Keratinocyte (primary cell): Measurements from ENCODE around the gene SRD5A1. TPM values are rescaled to one million over a fixed set of nuclear protein-coding genes. Genes with fewer than 3 reads are reported as not detected.

Source experiments
- DNase-seq: peaks from one replicate; pipeline ENCODE4 v3.0.0-alpha.2; 2011; ENCODE audit warnings: low read depth, missing footprints, low spot score
- FAIRE-seq: peaks from 2 replicates; lab custom pipeline; 2011; peaks lifted over from hg19 to GRCh38; lab: Jason Lieb, UNC
- H2AFZ ChIP-seq: 2 replicates; pipeline ENCODE4 v1.6.0; 2012; ENCODE audit warnings: low read length, control low read depth, inconsistent platforms; ENCODE audit not compliant: control insufficient read depth
- H3K27ac ChIP-seq: 2 replicates; pipeline ENCODE4 v1.5.1; 2011; ENCODE audit warnings: low read length; ENCODE audit not compliant: control insufficient read depth, insufficient read depth
- H3K27me3 ChIP-seq: 3 replicates; pipeline ENCODE4 v1.6.0; 2011; ENCODE audit warnings: low read length; ENCODE audit not compliant: control insufficient read depth, insufficient read depth; ENCODE audit errors: extremely low read depth
- H3K36me3 ChIP-seq, 2 experiments: 2 replicates in 1 of 2; 3 replicates in 1 of 2; pipeline ENCODE4 v1.5.1; 2011; ENCODE audit warnings: low read length in 2 of 2, mild to moderate bottlenecking in 1 of 2; ENCODE audit not compliant: control insufficient read depth in 2 of 2, insufficient read depth in 2 of 2; ENCODE audit errors: extremely low read depth in 1 of 2
- H3K4me1 ChIP-seq: 3 replicates; pipeline ENCODE4 v1.5.1; 2011; ENCODE audit warnings: low read length; ENCODE audit not compliant: control insufficient read depth, insufficient read depth; ENCODE audit errors: extremely low read depth
- H3K4me2 ChIP-seq: 3 replicates; pipeline ENCODE4 v1.6.0; 2011; ENCODE audit warnings: low read depth, low read length; ENCODE audit not compliant: control insufficient read depth, insufficient read depth; ENCODE audit errors: extremely low read depth
- H3K4me3 ChIP-seq, 3 experiments: fragments of 200-600 bp in 1 of 3; sonication (generic) in 1 of 3; 2 replicates in 2 of 3; 3 replicates in 1 of 3; pipeline ENCODE4 v1.5.1; 2011 to 2016; ENCODE audit warnings: low read length in 3 of 3, mild to moderate bottlenecking in 3 of 3, control low read depth in 2 of 3, inconsistent platforms in 1 of 3, low read depth in 1 of 3, mixed read lengths in 1 of 3, mixed run types in 1 of 3, moderate library complexity in 1 of 3; ENCODE audit not compliant: control insufficient read depth in 2 of 3, insufficient read depth in 2 of 3; ENCODE audit errors: extremely low read depth in 1 of 3
- H3K79me2 ChIP-seq: 2 replicates; pipeline ENCODE4 v1.6.0; 2012; ENCODE audit warnings: low read length; ENCODE audit not compliant: control insufficient read depth, insufficient read depth
- H3K9ac ChIP-seq: 3 replicates; pipeline ENCODE4 v1.6.0; 2011; ENCODE audit warnings: low read length; ENCODE audit not compliant: control insufficient read depth, insufficient read depth; ENCODE audit errors: extremely low read depth
- H3K9me1 ChIP-seq: 3 replicates; pipeline ENCODE4 v1.6.0; 2011; ENCODE audit warnings: low read length; ENCODE audit not compliant: control insufficient read depth, insufficient read depth; ENCODE audit errors: extremely low read depth
- H3K9me3 ChIP-seq: 2 replicates; pipeline ENCODE4 v1.5.1; 2012; ENCODE audit warnings: low read depth, low read length; ENCODE audit not compliant: control insufficient read depth
- H4K20me1 ChIP-seq: 3 replicates; pipeline ENCODE4 v1.6.0; 2011; ENCODE audit warnings: low read length; ENCODE audit not compliant: control insufficient read depth, insufficient read depth; ENCODE audit errors: extremely low read depth
- EZH2 ChIP-seq: IDR thresholded peaks from one replicate; pipeline ENCODE4 v1.6.1; 2012; ENCODE audit warnings: inconsistent platforms, mild to moderate bottlenecking, low read length, moderate library complexity
- dilution Hi-C: fragments of 300-500 bp; cut with MboI; formaldehyde crosslinking; loops from one replicate; pipeline ENCODE4 v1.7.0; 2020; ENCODE audit warnings: low sequenced_read_pairs; ENCODE audit not compliant: extremely low pct_ligation_motif_present
- polyA plus RNA-seq, 5 experiments: library from polyadenylated mRNA; depleted of rRNA in 3 of 5; stranded (reverse) in 3 of 5; stranded (forward) in 1 of 5; unstranded in 1 of 5; fragments of >200 nt; gene quantifications; 1 replicate in 1 of 5; 2 replicates in 3 of 5; 3 replicates in 1 of 5; pipeline versions ENCODE4 v1.2.1 to v1.2.3, GENCODE V29; 2011 to 2012; ENCODE audit warnings: missing spikeins in 2 of 5, low read depth in 1 of 5, low replicate concordance in 1 of 5
- TF ChIP-seq, protein P1 (sequence below), 3 experiments: IDR thresholded peaks in 1 of 3; conservative IDR thresholded peaks in 1 of 3; optimal IDR thresholded peaks in 1 of 3; 2 replicates in 2 of 3; 3 replicates in 1 of 3; pipeline versions ENCODE3 to v1.5.1; 2011; ENCODE audit warnings: low read length in 3 of 3, mild to moderate bottlenecking in 3 of 3, moderate library complexity in 2 of 3, control low read depth in 1 of 3, inconsistent platforms in 1 of 3; ENCODE audit not compliant: insufficient read depth in 2 of 3; ENCODE audit errors: extremely low read depth in 1 of 3

The SRD5A1 gene
- polyA plus RNA-seq, 1 donor (not counting 4 experiments of a cell fraction or from before 2014, with no cell fraction given): 35.4 TPM

DNA sequence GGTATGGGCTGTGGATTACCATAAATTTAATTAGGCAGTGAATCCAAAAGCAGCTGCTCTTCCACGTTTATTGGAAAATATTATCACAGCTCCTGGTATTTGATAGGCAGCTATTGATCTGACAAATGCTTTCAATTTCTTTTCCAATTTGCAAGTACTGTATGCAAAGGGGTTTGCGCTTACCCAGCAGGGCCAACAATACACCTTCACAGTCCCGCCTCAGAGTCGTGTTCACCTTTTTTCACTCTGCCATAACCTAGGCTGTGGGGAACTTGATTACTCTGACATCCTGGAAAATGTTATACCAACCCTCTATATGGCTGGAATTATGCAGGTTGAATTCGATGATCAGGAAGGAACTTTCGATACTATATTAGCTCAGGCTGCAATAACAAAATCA is 47.7 kb downstream of the SRD5A1 start:
- H3K9me3 ChIP-seq: no peaks in the 10 kb centered on the region
- no peak overlapping the region for H3K9ac ChIP-seq
- no peak overlapping the region for H3K27ac ChIP-seq
- no peak overlapping the region for H3K4me3 ChIP-seq
- dilution Hi-C loops: no loop called here
- H3K36me3 ChIP-seq: peaks cover 0 to 3% of the 10 kb centered on the region in 2 experiments
- H3K27me3 ChIP-seq: no peaks in the 10 kb centered on the region
- no peaks in the 10 kb centered on the region for H3K9me1 ChIP-seq
- H3K79me2 ChIP-seq: no peaks in the 10 kb centered on the region
- DNase-seq: no peak
- no peaks in the 10 kb centered on the region for H4K20me1 ChIP-seq
- no peak overlapping the region for H2AFZ ChIP-seq
- no peak overlapping the region for H3K4me2 ChIP-seq
- H3K4me1 ChIP-seq: peaks cover 8% of the 10 kb centered on the region
- TF ChIP-seq EZH2: no peak
- TF ChIP-seq, protein P1, sequence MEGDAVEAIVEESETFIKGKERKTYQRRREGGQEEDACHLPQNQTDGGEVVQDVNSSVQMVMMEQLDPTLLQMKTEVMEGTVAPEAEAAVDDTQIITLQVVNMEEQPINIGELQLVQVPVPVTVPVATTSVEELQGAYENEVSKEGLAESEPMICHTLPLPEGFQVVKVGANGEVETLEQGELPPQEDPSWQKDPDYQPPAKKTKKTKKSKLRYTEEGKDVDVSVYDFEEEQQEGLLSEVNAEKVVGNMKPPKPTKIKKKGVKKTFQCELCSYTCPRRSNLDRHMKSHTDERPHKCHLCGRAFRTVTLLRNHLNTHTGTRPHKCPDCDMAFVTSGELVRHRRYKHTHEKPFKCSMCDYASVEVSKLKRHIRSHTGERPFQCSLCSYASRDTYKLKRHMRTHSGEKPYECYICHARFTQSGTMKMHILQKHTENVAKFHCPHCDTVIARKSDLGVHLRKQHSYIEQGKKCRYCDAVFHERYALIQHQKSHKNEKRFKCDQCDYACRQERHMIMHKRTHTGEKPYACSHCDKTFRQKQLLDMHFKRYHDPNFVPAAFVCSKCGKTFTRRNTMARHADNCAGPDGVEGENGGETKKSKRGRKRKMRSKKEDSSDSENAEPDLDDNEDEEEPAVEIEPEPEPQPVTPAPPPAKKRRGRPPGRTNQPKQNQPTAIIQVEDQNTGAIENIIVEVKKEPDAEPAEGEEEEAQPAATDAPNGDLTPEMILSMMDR (optimal IDR thresholded peaks at IDR 0.05 in 1 of 3, IDR thresholded peaks at IDR 0.05 in 1 of 3, conservative IDR thresholded peaks at IDR 0.05 in 1 of 3; ENCODE audit: extremely low read depth in 1 of 3, insufficient read depth in 2 of 3, low read length in 3 of 3): no peak
- FAIRE-seq: no peak

DNA sequence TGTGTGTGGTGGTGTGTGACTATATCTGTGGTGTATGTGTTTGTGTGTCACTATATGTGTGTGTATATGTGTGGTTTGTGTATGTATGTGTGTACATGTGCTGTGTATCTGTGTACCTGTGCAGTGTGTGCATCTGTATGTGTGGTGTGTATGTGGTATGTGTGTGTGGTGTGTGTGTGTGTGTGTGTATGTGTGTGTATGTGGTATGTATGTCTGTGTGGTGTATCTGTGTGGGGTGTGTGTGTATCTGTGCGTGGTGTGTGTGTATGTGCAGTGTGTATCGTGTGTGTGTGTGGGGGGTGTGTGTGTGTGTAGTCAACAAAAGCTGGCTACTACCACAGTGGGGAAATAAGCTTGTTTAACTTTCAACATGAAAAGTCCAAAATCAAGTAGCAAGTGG is 48.4 kb downstream of the SRD5A1 start:
- Histone ChIP-seq H3K4me3 (no peak overlapping the region), H3K36me3 (peaks cover 0 to 3% of the 10 kb centered on the region in 2 experiments), H3K27ac (no peak overlapping the region), H3K79me2 (no peaks in the 10 kb centered on the region), H3K4me1 (peaks cover under 1% of the 10 kb centered on the region), H3K9ac (no peak overlapping the region), H3K4me2 (no peak overlapping the region), H3K9me3 (no peaks in the 10 kb centered on the region), H2AFZ (no peak overlapping the region), H4K20me1 (no peaks in the 10 kb centered on the region), H3K9me1 (no peaks in the 10 kb centered on the region), H3K27me3 (no peaks in the 10 kb centered on the region)
- no peak for DNase-seq
- FAIRE-seq: no peak
- dilution Hi-C loops: no loop called here
- TF ChIP-seq, protein P1 (optimal IDR thresholded peaks at IDR 0.05 in 1 of 3, IDR thresholded peaks at IDR 0.05 in 1 of 3, conservative IDR thresholded peaks at IDR 0.05 in 1 of 3; ENCODE audit: extremely low read depth in 1 of 3, insufficient read depth in 2 of 3, low read length in 3 of 3): no peak
- TF ChIP-seq EZH2: no peak
